ENCODE measurements around the gene MCTP1.

MCTP1 gene

DNA sequence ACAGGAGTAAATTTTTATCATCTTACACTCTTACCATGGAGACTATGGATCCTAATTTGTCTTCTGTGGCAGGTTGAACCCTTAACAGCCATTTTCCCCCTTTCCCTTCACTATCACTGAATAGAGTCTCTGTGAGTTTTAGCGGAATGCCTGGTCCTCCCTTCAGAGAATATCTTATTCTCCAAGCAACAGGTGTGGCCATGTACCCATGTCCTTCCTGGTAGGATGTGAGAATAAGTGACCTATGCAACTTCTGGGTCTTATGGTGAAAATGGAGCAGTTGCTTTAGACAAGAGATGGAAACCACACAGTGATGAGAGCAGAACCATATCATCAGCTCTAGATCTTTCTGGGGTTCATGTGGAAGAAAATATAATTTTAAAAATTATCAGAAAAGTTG is 312.6 kb downstream of the MCTP1 start:
- TF ChIP-seq, protein P1, sequence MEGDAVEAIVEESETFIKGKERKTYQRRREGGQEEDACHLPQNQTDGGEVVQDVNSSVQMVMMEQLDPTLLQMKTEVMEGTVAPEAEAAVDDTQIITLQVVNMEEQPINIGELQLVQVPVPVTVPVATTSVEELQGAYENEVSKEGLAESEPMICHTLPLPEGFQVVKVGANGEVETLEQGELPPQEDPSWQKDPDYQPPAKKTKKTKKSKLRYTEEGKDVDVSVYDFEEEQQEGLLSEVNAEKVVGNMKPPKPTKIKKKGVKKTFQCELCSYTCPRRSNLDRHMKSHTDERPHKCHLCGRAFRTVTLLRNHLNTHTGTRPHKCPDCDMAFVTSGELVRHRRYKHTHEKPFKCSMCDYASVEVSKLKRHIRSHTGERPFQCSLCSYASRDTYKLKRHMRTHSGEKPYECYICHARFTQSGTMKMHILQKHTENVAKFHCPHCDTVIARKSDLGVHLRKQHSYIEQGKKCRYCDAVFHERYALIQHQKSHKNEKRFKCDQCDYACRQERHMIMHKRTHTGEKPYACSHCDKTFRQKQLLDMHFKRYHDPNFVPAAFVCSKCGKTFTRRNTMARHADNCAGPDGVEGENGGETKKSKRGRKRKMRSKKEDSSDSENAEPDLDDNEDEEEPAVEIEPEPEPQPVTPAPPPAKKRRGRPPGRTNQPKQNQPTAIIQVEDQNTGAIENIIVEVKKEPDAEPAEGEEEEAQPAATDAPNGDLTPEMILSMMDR (IDR thresholded peaks at IDR 0.05; ENCODE audit: low read depth, low read length, poor library complexity, severe bottlenecking): no peak
- TF ChIP-seq EZH2phosphoT487 (IDR thresholded peaks at IDR 0.05; ENCODE audit: borderline replicate concordance, low read length): no peak
- H3F3A ChIP-seq (ENCODE audit: control insufficient read depth, insufficient read depth): no peaks in the 10 kb centered on the region
- H3K36me3 ChIP-seq (ENCODE audit: control insufficient read depth, low read length): no peaks in the 10 kb centered on the region

GRCh38 chr5:94969174-94969573 is 315.7 kb downstream of the MCTP1 start:
- H3K79me2 ChIP-seq (ENCODE audit: control insufficient read depth, low read length): no peaks in the 10 kb centered on the region
- H3K9me3 ChIP-seq (ENCODE audit: control insufficient read depth, insufficient read depth, low read length): no peaks in the 10 kb centered on the region
- no peaks in the 10 kb centered on the region for H3K36me3 ChIP-seq (ENCODE audit: control insufficient read depth, low read length)
- H3K27ac ChIP-seq (ENCODE audit: low read depth, low read length): no peak overlapping the region
- no peaks in the 10 kb centered on the region for H3K27me3 ChIP-seq (ENCODE audit: control insufficient read depth, low read length)
- H3K9me2 ChIP-seq (replicated peaks; ENCODE audit: control insufficient read depth, low read length): no peaks in the 10 kb centered on the region
- H4K20me1 ChIP-seq (ENCODE audit: control insufficient read depth, insufficient read depth, low read depth, low read length): no peaks in the 10 kb centered on the region
- TF ChIP-seq EZH2phosphoT487 (IDR thresholded peaks at IDR 0.05; ENCODE audit: borderline replicate concordance, low read length): no peak
- TF ChIP-seq, protein P1 (IDR thresholded peaks at IDR 0.05; ENCODE audit: low read depth, low read length, poor library complexity, severe bottlenecking): peak; percentile 6
- no peaks in the 10 kb centered on the region for H3K4me1 ChIP-seq (ENCODE audit: control insufficient read depth, low read length)
- no peak overlapping the region for H3K4me2 ChIP-seq (ENCODE audit: low read length)
- no peak overlapping the region for H3K4me3 ChIP-seq (ENCODE audit: low read length)
- H3F3A ChIP-seq (ENCODE audit: control insufficient read depth, insufficient read depth): no peaks in the 10 kb centered on the region

More for the DNA sequence above, 312.6 kb downstream of the MCTP1 start:
- no peak overlapping the region for H3K4me3 ChIP-seq (ENCODE audit: low read length)
- H3K9me2 ChIP-seq (replicated peaks; ENCODE audit: control insufficient read depth, low read length): no peaks in the 10 kb centered on the region
- no peak overlapping the region for H3K27ac ChIP-seq (ENCODE audit: low read depth, low read length)
- H3K4me1 ChIP-seq (ENCODE audit: control insufficient read depth, low read length): no peaks in the 10 kb centered on the region
- no peaks in the 10 kb centered on the region for H3K79me2 ChIP-seq (ENCODE audit: control insufficient read depth, low read length)
- no peaks in the 10 kb centered on the region for H3K27me3 ChIP-seq (ENCODE audit: control insufficient read depth, low read length)
- no peaks in the 10 kb centered on the region for H3K9me3 ChIP-seq (ENCODE audit: control insufficient read depth, insufficient read depth, low read length)
- H3K4me2 ChIP-seq (ENCODE audit: low read length): no peak overlapping the region
- no peaks in the 10 kb centered on the region for H4K20me1 ChIP-seq (ENCODE audit: control insufficient read depth, insufficient read depth, low read depth, low read length)

GRCh38 chr5:94968507-94969095 is 316.3 kb downstream of the MCTP1 start:
- Histone ChIP-seq H3K27ac (ENCODE audit: low read depth, low read length) (no peak overlapping the region), H3K4me1 (ENCODE audit: control insufficient read depth, low read length) (no peaks in the 10 kb centered on the region), H3F3A (ENCODE audit: control insufficient read depth, insufficient read depth) (no peaks in the 10 kb centered on the region), H3K9me3 (ENCODE audit: control insufficient read depth, insufficient read depth, low read length) (no peaks in the 10 kb centered on the region), H3K9me2 (replicated peaks; ENCODE audit: control insufficient read depth, low read length) (no peaks in the 10 kb centered on the region), H3K36me3 (ENCODE audit: control insufficient read depth, low read length) (no peaks in the 10 kb centered on the region), H3K4me2 (ENCODE audit: low read length) (no peak overlapping the region), H3K79me2 (ENCODE audit: control insufficient read depth, low read length) (no peaks in the 10 kb centered on the region), H4K20me1 (ENCODE audit: control insufficient read depth, insufficient read depth, low read depth, low read length) (no peaks in the 10 kb centered on the region), H3K4me3 (ENCODE audit: low read length) (no peak overlapping the region), H3K27me3 (ENCODE audit: control insufficient read depth, low read length) (no peaks in the 10 kb centered on the region)
- no peak for TF ChIP-seq EZH2phosphoT487 (IDR thresholded peaks at IDR 0.05; ENCODE audit: borderline replicate concordance, low read length)
- TF ChIP-seq, protein P1 (IDR thresholded peaks at IDR 0.05; ENCODE audit: low read depth, low read length, poor library complexity, severe bottlenecking): peak; percentile 62
